ENCODE measurements around the gene DENND6B.

The DENND6B gene

GRCh38 chr22:50318698-50319411, 8.0 kb downstream of the DENND6B start:
- H3K4me3 ChIP-seq (ENCODE audit: insufficient read depth in 1 of 2, low read depth in 1 of 2, low read length in 2 of 2) = no peak overlapping the region
- DNase-seq = no peak
- no peak overlapping the region for H2BK120ac ChIP-seq (ENCODE audit: low read depth, low read length)
- H3K9ac ChIP-seq (ENCODE audit: low read length) = no peak overlapping the region
- no peak overlapping the region for H2AK5ac ChIP-seq (ENCODE audit: low read length, severe bottlenecking)
- no peak overlapping the region for H3K4me2 ChIP-seq (ENCODE audit: low read length, poor library complexity, severe bottlenecking)
- no peak overlapping the region for H3K18ac ChIP-seq (ENCODE audit: low read depth in 1 of 2, low read length in 2 of 2)
- no peak overlapping the region for H2AFZ ChIP-seq (ENCODE audit: low read depth, low read length)
- peak overlapping the region in 1 of 2 experiments; percentile 36 for H3K14ac ChIP-seq (ENCODE audit: low read length in 2 of 2)
- 82% methylated on average over 21 of the region's 21 CpGs for WGBS
- H3K4ac ChIP-seq (ENCODE audit: low read depth in 1 of 2, low read length in 2 of 2) = no peak overlapping the region
- no peaks in the 10 kb centered on the region for H3K9me3 ChIP-seq (ENCODE audit: control insufficient read depth, low read length)
- peaks cover 10% of the 10 kb centered on the region for H3K4me1 ChIP-seq (ENCODE audit: control insufficient read depth, insufficient read depth, low read depth, low read length)
- H2BK15ac ChIP-seq (ENCODE audit: low read depth, poor library complexity, severe bottlenecking) = no peak overlapping the region
- no peak overlapping the region for H2BK5ac ChIP-seq (ENCODE audit: low read depth, low read length, poor library complexity, severe bottlenecking)
- no peak overlapping the region for H3K23ac ChIP-seq (ENCODE audit: low read length in 2 of 2)
- H4K8ac ChIP-seq (ENCODE audit: low read length) = peak overlapping the region; percentile 35
- H3K27ac ChIP-seq (ENCODE audit: low read length, poor library complexity, severe bottlenecking) = no peak overlapping the region
- H3K27me3 ChIP-seq (ENCODE audit: control insufficient read depth in 1 of 2, insufficient read depth in 1 of 2, low read length in 2 of 2) = no peaks in the 10 kb centered on the region
- H3K79me1 ChIP-seq (replicated peaks; ENCODE audit: low read length, poor library complexity, severe bottlenecking) = peaks cover 3% of the 10 kb centered on the region
- peak overlapping the region; percentile 14 for H4K91ac ChIP-seq (ENCODE audit: low read length)
- H2BK12ac ChIP-seq (ENCODE audit: low read length in 2 of 2) = no peak overlapping the region
- H3K36me3 ChIP-seq (ENCODE audit: control insufficient read depth in 1 of 2, insufficient read depth in 2 of 2, low read depth in 1 of 2, low read length in 2 of 2) = peaks cover 0 to 18% of the 10 kb centered on the region in 2 experiments

DNA sequence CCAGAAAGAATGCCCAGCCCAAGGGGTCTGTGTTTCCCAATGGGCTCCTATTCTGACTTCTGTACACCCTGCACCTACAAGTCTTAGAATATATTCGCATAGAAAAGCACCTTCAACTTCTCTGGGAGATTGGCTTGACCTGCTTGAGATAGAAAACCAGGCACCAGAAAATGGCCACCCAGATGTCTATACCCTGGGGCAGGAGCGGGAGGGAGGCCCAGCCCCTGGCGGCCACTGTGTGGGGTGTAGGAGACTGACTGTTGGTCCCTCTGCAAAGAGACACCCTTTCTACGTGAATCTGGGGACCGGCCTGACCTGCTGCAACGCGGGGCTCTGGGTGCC, 8.5 kb downstream of the DENND6B start:
- Histone ChIP-seq H3K18ac (ENCODE audit: low read depth in 1 of 2, low read length in 2 of 2) (no peak overlapping the region), H2AK5ac (ENCODE audit: low read length, severe bottlenecking) (no peak overlapping the region), H2BK5ac (ENCODE audit: low read depth, low read length, poor library complexity, severe bottlenecking) (no peak overlapping the region), H3K9ac (ENCODE audit: low read length) (no peak overlapping the region), H3K4me1 (ENCODE audit: control insufficient read depth, insufficient read depth, low read depth, low read length) (peaks cover 10% of the 10 kb centered on the region), H3K79me1 (replicated peaks; ENCODE audit: low read length, poor library complexity, severe bottlenecking) (peaks cover 3% of the 10 kb centered on the region), H3K4me3 (ENCODE audit: insufficient read depth in 1 of 2, low read depth in 1 of 2, low read length in 2 of 2) (no peak overlapping the region), H3K4ac (ENCODE audit: low read depth in 1 of 2, low read length in 2 of 2) (no peak overlapping the region), H4K91ac (ENCODE audit: low read length) (no peak overlapping the region), H3K27me3 (ENCODE audit: control insufficient read depth in 1 of 2, insufficient read depth in 1 of 2, low read length in 2 of 2) (no peaks in the 10 kb centered on the region), H2BK15ac (ENCODE audit: low read depth, poor library complexity, severe bottlenecking) (no peak overlapping the region), H3K27ac (ENCODE audit: low read length, poor library complexity, severe bottlenecking) (no peak overlapping the region), H3K14ac (ENCODE audit: low read length in 2 of 2) (no peak overlapping the region), H2AFZ (ENCODE audit: low read depth, low read length) (no peak overlapping the region), H4K8ac (ENCODE audit: low read length) (no peak overlapping the region), H2BK120ac (ENCODE audit: low read depth, low read length) (no peak overlapping the region), H2BK12ac (ENCODE audit: low read length in 2 of 2) (no peak overlapping the region), H3K23ac (ENCODE audit: low read length in 2 of 2) (no peak overlapping the region), H3K4me2 (ENCODE audit: low read length, poor library complexity, severe bottlenecking) (no peak overlapping the region), H3K36me3 (ENCODE audit: control insufficient read depth in 1 of 2, insufficient read depth in 2 of 2, low read depth in 1 of 2, low read length in 2 of 2) (peaks cover 0 to 18% of the 10 kb centered on the region in 2 experiments), H3K9me3 (ENCODE audit: control insufficient read depth, low read length) (no peaks in the 10 kb centered on the region)
- no peak for DNase-seq
- 73% methylated on average over 7 of the region's 7 CpGs for WGBS

GRCh38 chr22:50317674-50318073, 9.1 kb downstream of the DENND6B start:
- H2AK5ac ChIP-seq (ENCODE audit: low read length, severe bottlenecking) = peak overlapping the region; percentile 34
- H3K4me1 ChIP-seq (ENCODE audit: control insufficient read depth, insufficient read depth, low read depth, low read length) = peaks cover 10% of the 10 kb centered on the region
- H4K8ac ChIP-seq (ENCODE audit: low read length) = peak overlapping the region; percentile 9
- H3K18ac ChIP-seq (ENCODE audit: low read depth in 1 of 2, low read length in 2 of 2) = no peak overlapping the region
- WGBS = 93% methylated on average over 7 of the region's 7 CpGs
- H3K14ac ChIP-seq (ENCODE audit: low read length in 2 of 2) = peak overlapping the region in 1 of 2 experiments; percentile 26
- no peak overlapping the region for H2BK15ac ChIP-seq (ENCODE audit: low read depth, poor library complexity, severe bottlenecking)
- no peak for DNase-seq
- H3K4me2 ChIP-seq (ENCODE audit: low read length, poor library complexity, severe bottlenecking) = no peak overlapping the region
- H2BK5ac ChIP-seq (ENCODE audit: low read depth, low read length, poor library complexity, severe bottlenecking) = no peak overlapping the region
- peaks cover 3% of the 10 kb centered on the region for H3K79me1 ChIP-seq (replicated peaks; ENCODE audit: low read length, poor library complexity, severe bottlenecking)
- no peak overlapping the region for H2BK12ac ChIP-seq (ENCODE audit: low read length in 2 of 2)
- no peak overlapping the region for H2BK120ac ChIP-seq (ENCODE audit: low read depth, low read length)
- no peak overlapping the region for H3K23ac ChIP-seq (ENCODE audit: low read length in 2 of 2)
- no peaks in the 10 kb centered on the region for H3K27me3 ChIP-seq (ENCODE audit: control insufficient read depth in 1 of 2, insufficient read depth in 1 of 2, low read length in 2 of 2)
- no peak overlapping the region for H2AFZ ChIP-seq (ENCODE audit: low read depth, low read length)
- no peaks in the 10 kb centered on the region for H3K9me3 ChIP-seq (ENCODE audit: control insufficient read depth, low read length)
- no peak overlapping the region for H3K4ac ChIP-seq (ENCODE audit: low read depth in 1 of 2, low read length in 2 of 2)
- H3K27ac ChIP-seq (ENCODE audit: low read length, poor library complexity, severe bottlenecking) = no peak overlapping the region
- H4K91ac ChIP-seq (ENCODE audit: low read length) = no peak overlapping the region
- H3K36me3 ChIP-seq (ENCODE audit: control insufficient read depth in 1 of 2, insufficient read depth in 2 of 2, low read depth in 1 of 2, low read length in 2 of 2) = peaks cover 0 to 18% of the 10 kb centered on the region in 2 experiments
- no peak overlapping the region for H3K4me3 ChIP-seq (ENCODE audit: insufficient read depth in 1 of 2, low read depth in 1 of 2, low read length in 2 of 2)
- no peak overlapping the region for H3K9ac ChIP-seq (ENCODE audit: low read length)

DNA sequence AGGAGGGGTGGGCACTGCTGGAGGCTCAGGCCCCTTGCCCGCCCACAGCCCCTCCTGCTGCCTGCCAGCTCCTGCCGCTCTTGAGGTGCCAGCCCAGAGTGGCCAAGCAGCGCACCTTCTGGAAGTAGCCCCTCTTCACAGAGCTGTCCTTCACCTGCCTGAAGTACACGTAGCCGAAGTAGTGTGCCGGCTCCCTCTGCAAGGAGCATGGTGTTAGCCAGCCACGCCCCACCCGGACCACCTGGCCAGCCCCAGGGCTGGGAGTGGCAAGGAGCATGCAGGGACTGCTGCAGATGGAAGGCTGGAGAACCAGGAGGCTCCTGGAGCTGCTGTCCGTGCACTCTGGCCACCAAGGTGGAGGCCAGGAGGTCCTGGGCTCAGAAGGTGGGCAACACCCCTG, 9.6 kb downstream of the DENND6B start:
- Histone ChIP-seq H4K91ac (ENCODE audit: low read length) (no peak overlapping the region), H3K36me3 (ENCODE audit: control insufficient read depth in 1 of 2, insufficient read depth in 2 of 2, low read depth in 1 of 2, low read length in 2 of 2) (peaks cover 0 to 20% of the 10 kb centered on the region in 2 experiments), H3K14ac (ENCODE audit: low read length in 2 of 2) (no peak overlapping the region), H3K9me3 (ENCODE audit: control insufficient read depth, low read length) (no peaks in the 10 kb centered on the region), H3K23ac (ENCODE audit: low read length in 2 of 2) (no peak overlapping the region), H3K27ac (ENCODE audit: low read length, poor library complexity, severe bottlenecking) (no peak overlapping the region), H3K79me1 (replicated peaks; ENCODE audit: low read length, poor library complexity, severe bottlenecking) (peaks cover 3% of the 10 kb centered on the region), H3K4me2 (ENCODE audit: low read length, poor library complexity, severe bottlenecking) (no peak overlapping the region), H2BK5ac (ENCODE audit: low read depth, low read length, poor library complexity, severe bottlenecking) (no peak overlapping the region), H2BK12ac (ENCODE audit: low read length in 2 of 2) (no peak overlapping the region), H3K27me3 (ENCODE audit: control insufficient read depth in 1 of 2, insufficient read depth in 1 of 2, low read length in 2 of 2) (no peaks in the 10 kb centered on the region), H2AK5ac (ENCODE audit: low read length, severe bottlenecking) (no peak overlapping the region), H3K4ac (ENCODE audit: low read depth in 1 of 2, low read length in 2 of 2) (peak overlapping the region in 1 of 2 experiments; percentile 58), H3K4me1 (ENCODE audit: control insufficient read depth, insufficient read depth, low read depth, low read length) (peaks cover 11% of the 10 kb centered on the region), H2BK120ac (ENCODE audit: low read depth, low read length) (no peak overlapping the region), H2BK15ac (ENCODE audit: low read depth, poor library complexity, severe bottlenecking) (peak overlapping the region; percentile 20), H2AFZ (ENCODE audit: low read depth, low read length) (no peak overlapping the region), H3K9ac (ENCODE audit: low read length) (no peak overlapping the region), H3K4me3 (ENCODE audit: insufficient read depth in 1 of 2, low read depth in 1 of 2, low read length in 2 of 2) (no peak overlapping the region), H3K18ac (ENCODE audit: low read depth in 1 of 2, low read length in 2 of 2) (no peak overlapping the region), H4K8ac (ENCODE audit: low read length) (no peak overlapping the region)
- no peak for DNase-seq
- WGBS = 82% methylated on average over 9 of the region's 9 CpGs
